Thyroid gland (tissue), 4 donors: ENCODE data around the gene CNPY2.

ENCODE experiments used
- CTCF ChIP-seq, 6 experiments: fragments of 200-600 bp in 3 of 6; fragments of 450-650 bp in 3 of 6; sonication (generic) in 3 of 6; IDR thresholded peaks; one replicate each; pipeline ENCODE4 v1.5.1; 2016 to 2019; ENCODE audit warnings: antibody characterized with exemption in 6 of 6, mild to moderate bottlenecking in 2 of 6, inconsistent platforms in 1 of 6, moderate library complexity in 1 of 6
- POLR2A ChIP-seq, 2 donors: fragments of 450-650 bp; IDR thresholded peaks; one replicate each; pipeline ENCODE4 v1.6.1; 2017; ENCODE audit warnings: antibody characterized with exemption in 2 of 2, mild to moderate bottlenecking in 2 of 2, moderate library complexity in 1 of 2

GRCh38 chr12:56336361-56337167, 20.8 kb upstream of the CNPY2 start:
- TF ChIP-seq CTCF (IDR thresholded peaks at IDR 0.05) (no peak), POLR2A (IDR thresholded peaks at IDR 0.05) (no peak)
